Effector CD8-positive, alpha-beta T cell (primary cell): ENCODE measurements around the gene HCN2.
A peak's percentile ranks its signal among the peaks of the same experiment; 100 is the strongest.
"Not testable (repeated sequence)": the region's sequence is repeated elsewhere in the genome, so short reads cannot be mapped to it uniquely, and the experiment has no call there.

ENCODE experiments used
- DNase-seq: peaks from one replicate; lab custom pipeline; 2025; lab: John Stamatoyannopoulos, UW

Gene HCN2

GRCh38 chr19:585551-586110, 4.0 kb upstream of the HCN2 start:
- no peak for DNase-seq

- peak; percentile 55 for DNase-seq
These were observed 1.5 kb upstream of the HCN2 start for GRCh38 chr19:588093-588740.

- DNase-seq: peak; percentile 25
These were observed 664 bp upstream of the HCN2 start for GRCh38 chr19:588741-589692.

GRCh38 chr19:590396-590745, 690 bp downstream of the HCN2 start:
- DNase-seq: no peak

GRCh38 chr19:590750-591098, 1.0 kb downstream of the HCN2 start:
- DNase-seq: no peak

- no peak for DNase-seq
These were observed 1.6 kb downstream of the HCN2 start for GRCh38 chr19:591099-591958.

GRCh38 chr19:592101-592500, 2.4 kb downstream of the HCN2 start:
- no peak for DNase-seq

- DNase-seq: no peak
These were observed 3.4 kb downstream of the HCN2 start for GRCh38 chr19:593055-593454.

- no peak for DNase-seq
These were observed 3.8 kb downstream of the HCN2 start for GRCh38 chr19:593505-593904.

- no peak for DNase-seq
These were observed 4.7 kb downstream of the HCN2 start for GRCh38 chr19:594265-594870.

GRCh38 chr19:595326-596262, 5.9 kb downstream of the HCN2 start:
- no peak for DNase-seq

GRCh38 chr19:596263-596655, 6.6 kb downstream of the HCN2 start:
- DNase-seq: no peak

- DNase-seq: no peak
These were observed 8.0 kb downstream of the HCN2 start for GRCh38 chr19:597406-598315.

- DNase-seq: no peak
These were observed 11.6 kb downstream of the HCN2 start for GRCh38 chr19:601310-601709.

- no peak for DNase-seq
These were observed 12.1 kb downstream of the HCN2 start for GRCh38 chr19:601790-602189.

- DNase-seq: no peak
These were observed 13.0 kb downstream of the HCN2 start for GRCh38 chr19:602391-603301.

GRCh38 chr19:603302-603639, 13.6 kb downstream of the HCN2 start:
- not testable (repeated sequence) for DNase-seq

GRCh38 chr19:603779-604178, 14.1 kb downstream of the HCN2 start:
- DNase-seq: not testable (repeated sequence)

- no peak for DNase-seq
These were observed 14.7 kb downstream of the HCN2 start for GRCh38 chr19:604355-604754.
